Endothelial cell of umbilical vein (primary cell): Measurements from ENCODE around the gene PTPRK. TPM values are rescaled to one million over a fixed set of nuclear protein-coding genes. Genes with fewer than 3 reads are reported as not detected.

Experiments
- BruUV-seq: library from RNA; stranded (reverse); fragments of 400-500 nt; replicated peaks from 2 replicates; lab custom pipeline; 2021; lab: Mats Ljungman, UMichigan
- CTCF ChIA-PET: fragments of 300-600, 350-600 bp; sonication (Branson Sonifier 250); formaldehyde crosslinking; loops from one replicate; lab custom pipeline; 2021; ENCODE audit warnings: antibody characterized with exemption, inconsistent platforms; lab: Charles Lee
- POLR2A ChIA-PET: fragments of 300-600, 350-600 bp; sonication (Branson Sonifier 250); formaldehyde crosslinking; loops from one replicate; lab custom pipeline; 2021; ENCODE audit warnings: antibody characterized with exemption, inconsistent platforms; lab: Charles Lee
- DNase-seq: peaks from one replicate; pipeline ENCODE4 v3.0.0-alpha.2; 2011; ENCODE audit warnings: low read depth, low spot score
- FAIRE-seq: peaks from 2 replicates; lab custom pipeline; 2011; peaks lifted over from hg19 to GRCh38; lab: Jason Lieb, UNC
- H2AFZ ChIP-seq: 2 replicates; pipeline ENCODE4 v1.6.0; 2012; ENCODE audit warnings: low read depth, low read length, control low read depth, inconsistent platforms
- H3K27ac ChIP-seq: 2 replicates; pipeline ENCODE4 v1.5.1; 2011; ENCODE audit warnings: low read depth, mild to moderate bottlenecking, control low read depth, low read length, moderate library complexity; ENCODE audit not compliant: insufficient read depth
- H3K27me3 ChIP-seq, 2 experiments: 2 replicates each; pipeline versions ENCODE4 v1.6.0 to v1.6.1; 2011; ENCODE audit warnings: low read length in 2 of 2, mixed read lengths in 1 of 2; ENCODE audit not compliant: control insufficient read depth in 2 of 2, insufficient read depth in 2 of 2
- H3K36me3 ChIP-seq, 2 experiments: 2 replicates in 1 of 2; 3 replicates in 1 of 2; pipeline ENCODE4 v1.5.1; 2011; ENCODE audit warnings: low read length in 2 of 2, mild to moderate bottlenecking in 1 of 2, moderate library complexity in 1 of 2; ENCODE audit not compliant: control insufficient read depth in 2 of 2, insufficient read depth in 2 of 2; ENCODE audit errors: extremely low read depth in 1 of 2
- H3K4me1 ChIP-seq: 3 replicates; pipeline ENCODE4 v1.5.1; 2011; ENCODE audit warnings: mild to moderate bottlenecking, low read length; ENCODE audit not compliant: control insufficient read depth, insufficient read depth; ENCODE audit errors: extremely low read depth
- H3K4me2 ChIP-seq: 2 replicates; pipeline ENCODE4 v1.6.1; 2011; ENCODE audit warnings: low read length, control low read depth, mixed read lengths; ENCODE audit not compliant: insufficient read depth
- H3K4me3 ChIP-seq, 3 experiments: fragments of 200-600 bp in 1 of 3; sonication (generic), shearing (Covaris generic) in 1 of 3; replicated peaks in 1 of 3; 2 replicates each; pipeline ENCODE4 v1.5.1; 2011 to 2016; ENCODE audit warnings: control low read depth in 3 of 3, low read length in 3 of 3, mild to moderate bottlenecking in 2 of 3, inconsistent platforms in 1 of 3, low read depth in 1 of 3, moderate library complexity in 1 of 3; ENCODE audit not compliant: insufficient read depth in 1 of 3
- H3K79me2 ChIP-seq: 2 replicates; pipeline ENCODE4 v1.6.0; 2012; ENCODE audit warnings: low read length, inconsistent platforms; ENCODE audit not compliant: control insufficient read depth, insufficient read depth
- H3K9ac ChIP-seq: replicated peaks from 2 replicates; pipeline ENCODE3; 2011; ENCODE audit warnings: low read length, control low read depth; ENCODE audit not compliant: insufficient read depth; ENCODE audit errors: extremely low read depth
- H3K9me1 ChIP-seq: replicated peaks from 3 replicates; pipeline ENCODE4 v1.6.0; 2011; ENCODE audit warnings: mild to moderate bottlenecking, low read length; ENCODE audit not compliant: control insufficient read depth, insufficient read depth; ENCODE audit errors: extremely low read depth
- H3K9me3 ChIP-seq: replicated peaks from 2 replicates; pipeline ENCODE4 v1.5.1; 2012; ENCODE audit warnings: low read length, inconsistent platforms; ENCODE audit not compliant: control insufficient read depth, insufficient read depth
- H4K20me1 ChIP-seq: replicated peaks from 2 replicates; pipeline ENCODE3; 2011; ENCODE audit warnings: mild to moderate bottlenecking, low read length; ENCODE audit not compliant: control insufficient read depth, insufficient read depth; ENCODE audit errors: extremely low read depth
- CTCF ChIP-seq, 2 donors: IDR thresholded peaks; 1 replicate in 1 of 2; 2 replicates in 1 of 2; pipeline ENCODE4 v1.5.1; 2011; ENCODE audit warnings: low read length in 2 of 2, mild to moderate bottlenecking in 2 of 2, moderate library complexity in 2 of 2, control low read depth in 1 of 2, inconsistent platforms in 1 of 2, low read depth in 1 of 2; ENCODE audit not compliant: insufficient read depth in 1 of 2; ENCODE audit errors: extremely low read depth in 1 of 2
- FOS ChIP-seq: IDR thresholded peaks from 2 replicates; pipeline ENCODE4 v1.6.1; 2011; ENCODE audit warnings: mild to moderate bottlenecking, low read length, moderate library complexity, borderline replicate concordance; ENCODE audit not compliant: insufficient read depth
- POLR2A ChIP-seq: IDR thresholded peaks from 2 replicates; pipeline ENCODE4 v1.6.1; 2012; ENCODE audit warnings: low read depth, mild to moderate bottlenecking, control low read depth, low read length
- POLR2AphosphoS5 ChIP-seq: IDR thresholded peaks from 2 replicates; pipeline ENCODE4 v1.6.1; 2012; ENCODE audit warnings: low read depth, mild to moderate bottlenecking, control low read depth, low read length, moderate library complexity; ENCODE audit not compliant: insufficient read depth
- dilution Hi-C: fragments of 300-500 bp; cut with MboI; formaldehyde crosslinking; loops from one replicate; pipeline ENCODE4 v1.15.0; 2019; ENCODE audit warnings: low sequenced_read_pairs; ENCODE audit not compliant: extremely low pct_ligation_motif_present
- intact Hi-C: fragments of 100-400 bp; cut with micrococcal nuclease; formaldehyde crosslinking; loops from one replicate; pipeline ENCODE4 v1.10.0; 2022
- polyA plus RNA-seq, 4 experiments: library from polyadenylated mRNA; depleted of rRNA in 3 of 4; stranded (reverse) in 3 of 4; unstranded in 1 of 4; fragments of >200 nt; gene quantifications; 2 replicates each; pipeline versions ENCODE4 v1.2.1 to v1.2.3, GENCODE V29; 2011 to 2012; ENCODE audit warnings: missing spikeins in 1 of 4
- total RNA-seq: library from RNA; stranded (reverse); gene quantifications from 2 replicates; pipeline ENCODE4 v1.2.3, GENCODE V29; 2021
- TF ChIP-seq, protein P1 (sequence below): IDR thresholded peaks from 2 replicates; pipeline ENCODE4 v1.6.1; 2011; ENCODE audit not compliant: insufficient read depth, insufficient read length

Gene PTPRK
- total and polyA plus RNA-seq, 2 donors (not counting 3 experiments of a cell fraction or from before 2014, with no cell fraction given), result 15.2 to 74.0 TPM

DNA sequence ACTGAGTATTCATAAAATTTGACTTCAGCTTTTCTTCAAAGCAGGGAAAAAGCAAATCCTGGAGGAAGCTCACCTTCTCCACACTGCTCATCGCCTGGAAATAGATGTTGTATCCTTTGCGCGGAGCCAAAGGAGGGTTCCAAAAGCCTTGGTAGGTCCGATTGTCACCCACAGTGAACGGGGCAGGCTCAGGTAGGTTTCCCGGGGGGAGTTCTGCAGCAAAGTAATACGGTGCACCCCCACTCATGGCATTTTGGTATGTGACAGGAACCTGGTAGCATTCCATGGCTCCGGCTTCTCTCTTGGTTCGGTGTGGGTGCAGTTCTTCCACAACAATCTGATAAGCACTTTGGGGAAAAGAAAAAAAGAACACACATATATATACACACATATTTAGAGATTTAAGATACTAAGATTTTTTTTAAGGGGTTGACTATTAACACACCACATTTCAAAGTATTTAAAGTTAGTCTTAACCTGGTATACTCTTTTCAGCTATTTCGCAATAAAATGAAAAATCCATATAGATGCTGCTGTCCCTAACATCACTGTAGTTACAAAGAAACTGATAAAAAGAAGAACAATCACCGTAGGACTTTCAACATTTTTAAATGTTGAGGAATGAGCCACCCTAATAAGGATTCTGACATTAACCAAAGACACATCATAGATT is 452.8 kb downstream of the PTPRK start:
- H3K79me2 ChIP-seq, result no peaks in the 10 kb centered on the region
- CTCF ChIA-PET, result interaction anchor here (0.9 kb wide), 1 partner anchor 454 kb away, joined by 3 read pairs; no protein-coding TSS in a partner anchor
- H3K9me1 ChIP-seq, result no peaks in the 10 kb centered on the region

More for the DNA sequence above, 452.8 kb downstream of the PTPRK start:
- DNase-seq (no peak), FAIRE-seq (no peak)
- Histone ChIP-seq H3K36me3 (no peaks in the 10 kb centered on the region), H4K20me1 (no peaks in the 10 kb centered on the region), H3K4me2 (no peak overlapping the region), H3K9me3 (no peaks in the 10 kb centered on the region), H3K27ac (no peak overlapping the region), H3K9ac (no peak overlapping the region), H3K4me3 (no peak overlapping the region), H3K27me3 (no peaks in the 10 kb centered on the region), H2AFZ (no peak overlapping the region), H3K4me1 (no peaks in the 10 kb centered on the region)
- POLR2A ChIA-PET, result no interaction called here
- intact Hi-C loops (no loop called here), dilution Hi-C loops (no loop called here)
- BruUV-seq, result no TSS peak
- TF ChIP-seq POLR2AphosphoS5, result no peak
- TF ChIP-seq FOS, result no peak
- TF ChIP-seq CTCF (IDR thresholded peaks at IDR 0.05; ENCODE audit: extremely low read depth in 1 of 2, insufficient read depth in 1 of 2, low read depth in 1 of 2, low read length in 2 of 2), result no peak
- TF ChIP-seq, protein P1, sequence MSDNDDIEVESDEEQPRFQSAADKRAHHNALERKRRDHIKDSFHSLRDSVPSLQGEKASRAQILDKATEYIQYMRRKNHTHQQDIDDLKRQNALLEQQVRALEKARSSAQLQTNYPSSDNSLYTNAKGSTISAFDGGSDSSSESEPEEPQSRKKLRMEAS, result no peak
- TF ChIP-seq POLR2A, result no peak
